ENCODE measurements around the gene ERC1.

Gene ERC1

GRCh38 chr12:1474041-1474573 is 483.1 kb downstream of the ERC1 start:
- Histone ChIP-seq H3K36me3 (ENCODE audit: insufficient read depth, low read length) (no peaks in the 10 kb centered on the region), H3K9me3 (ENCODE audit: control insufficient read depth, insufficient read depth, low read length) (peaks cover 4% of the 10 kb centered on the region; the same call in 1 of the 2 replicates), H3K4me1 (ENCODE audit: insufficient read depth, low read length) (peaks cover 19% of the 10 kb centered on the region), H3K9ac (ENCODE audit: low read depth, low read length) (no peak overlapping the region)

- no peaks in the 10 kb centered on the region for H3K36me3 ChIP-seq (ENCODE audit: insufficient read depth, low read length)
- H3K9me3 ChIP-seq (ENCODE audit: control insufficient read depth, insufficient read depth, low read length), result peaks cover 4% of the 10 kb centered on the region; the same call in 1 of the 2 replicates
- no peak overlapping the region for H3K9ac ChIP-seq (ENCODE audit: low read depth, low read length)
- peaks cover 19% of the 10 kb centered on the region for H3K4me1 ChIP-seq (ENCODE audit: insufficient read depth, low read length)
Observed at GRCh38 chr12:1474574-1475153, 483.6 kb downstream of the ERC1 start.

DNA sequence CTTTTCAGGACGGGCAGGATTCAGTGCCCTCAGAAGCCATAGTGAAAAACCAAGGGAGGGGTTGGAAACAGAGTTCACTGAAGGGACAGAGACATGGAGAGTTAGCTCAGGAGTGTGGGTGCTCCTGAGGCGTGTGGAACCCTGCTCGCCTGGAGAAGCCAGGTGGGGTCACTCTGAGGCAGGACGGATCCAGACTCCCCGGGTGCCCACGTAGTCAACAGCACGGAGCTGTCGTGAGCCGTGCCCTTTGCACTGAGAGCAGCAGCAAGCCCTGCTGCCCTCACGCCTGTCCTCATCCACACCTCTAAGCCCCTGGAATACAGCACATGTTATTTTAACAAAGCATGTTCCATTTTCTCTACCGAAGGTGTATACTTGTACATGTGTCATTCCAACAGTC is 488.6 kb downstream of the ERC1 start:
- H3K36me3 ChIP-seq (ENCODE audit: insufficient read depth, low read length), result no peaks in the 10 kb centered on the region; the same call in 1 of the 2 replicates
- no peak overlapping the region for H3K9ac ChIP-seq (ENCODE audit: low read depth, low read length)
- peaks cover 7% of the 10 kb centered on the region for H3K4me1 ChIP-seq (ENCODE audit: insufficient read depth, low read length)
- H3K9me3 ChIP-seq (ENCODE audit: control insufficient read depth, insufficient read depth, low read length), result no peaks in the 10 kb centered on the region

GRCh38 chr12:1481326-1481725 is 490.3 kb downstream of the ERC1 start:
- Histone ChIP-seq H3K9me3 (ENCODE audit: control insufficient read depth, insufficient read depth, low read length) (no peaks in the 10 kb centered on the region), H3K4me1 (ENCODE audit: insufficient read depth, low read length) (no peaks in the 10 kb centered on the region), H3K36me3 (ENCODE audit: insufficient read depth, low read length) (no peaks in the 10 kb centered on the region; the same call in 1 of the 2 replicates), H3K9ac (ENCODE audit: low read depth, low read length) (no peak overlapping the region)

- no peak overlapping the region for H3K9ac ChIP-seq (ENCODE audit: low read depth, low read length)
- H3K36me3 ChIP-seq (ENCODE audit: insufficient read depth, low read length), result no peaks in the 10 kb centered on the region; the same call in 1 of the 2 replicates
- no peaks in the 10 kb centered on the region for H3K9me3 ChIP-seq (ENCODE audit: control insufficient read depth, insufficient read depth, low read length)
- H3K4me1 ChIP-seq (ENCODE audit: insufficient read depth, low read length), result no peaks in the 10 kb centered on the region
Observed at GRCh38 chr12:1481906-1482305, 490.9 kb downstream of the ERC1 start.

GRCh38 chr12:1488908-1489381 is 497.9 kb downstream of the ERC1 start:
- no peak overlapping the region for H3K9ac ChIP-seq (ENCODE audit: low read depth, low read length)
- H3K4me1 ChIP-seq (ENCODE audit: insufficient read depth, low read length), result no peaks in the 10 kb centered on the region
- peaks cover 4% of the 10 kb centered on the region; the same call in 1 of the 2 replicates for H3K36me3 ChIP-seq (ENCODE audit: insufficient read depth, low read length)
- H3K9me3 ChIP-seq (ENCODE audit: control insufficient read depth, insufficient read depth, low read length), result no peaks in the 10 kb centered on the region

GRCh38 chr12:1491983-1492697 is 501.1 kb downstream of the ERC1 start:
- peaks cover 4% of the 10 kb centered on the region; the same call in 1 of the 2 replicates for H3K36me3 ChIP-seq (ENCODE audit: insufficient read depth, low read length)
- no peak overlapping the region for H3K9ac ChIP-seq (ENCODE audit: low read depth, low read length)
- H3K9me3 ChIP-seq (ENCODE audit: control insufficient read depth, insufficient read depth, low read length), result no peaks in the 10 kb centered on the region
- H3K4me1 ChIP-seq (ENCODE audit: insufficient read depth, low read length), result no peaks in the 10 kb centered on the region

DNA sequence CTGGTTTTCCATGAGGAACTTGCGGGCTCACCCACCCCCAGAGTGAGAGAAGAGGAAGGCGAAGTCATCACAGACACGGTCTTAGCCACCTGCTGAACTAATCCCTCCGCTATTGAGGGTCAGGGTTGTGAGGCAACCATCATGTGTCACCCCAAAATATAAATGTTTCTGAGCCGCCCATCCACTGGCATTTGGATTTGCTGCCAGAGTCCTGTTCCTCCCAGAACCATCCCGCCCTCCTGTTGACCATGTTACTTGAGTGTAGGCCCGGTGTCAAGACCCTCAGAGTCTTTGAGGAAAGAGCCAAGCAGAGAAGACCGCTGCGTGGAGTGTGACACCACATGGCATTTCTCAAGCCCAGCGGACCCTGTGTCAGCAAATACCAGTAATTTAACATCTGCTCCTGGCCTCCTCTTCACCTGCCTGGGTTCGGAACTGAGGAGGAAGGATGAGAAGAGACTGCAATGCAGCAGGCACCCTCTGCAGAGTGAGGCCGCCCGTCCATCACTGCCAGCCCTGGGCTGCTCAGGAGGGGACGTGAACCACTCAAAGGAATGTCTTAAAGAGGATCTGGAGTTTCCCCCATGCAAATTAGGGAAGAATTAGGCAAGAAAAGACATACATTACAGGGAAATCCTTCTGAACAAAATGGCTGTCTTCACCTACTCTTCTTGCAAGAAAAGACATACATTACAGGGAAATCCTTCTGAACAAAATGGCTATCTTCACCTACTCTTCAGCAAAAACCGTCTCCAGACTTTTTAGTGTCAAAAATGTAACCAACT is 502.9 kb downstream of the ERC1 start:
- Histone ChIP-seq H3K9ac (ENCODE audit: low read depth, low read length) (no peak overlapping the region), H3K4me1 (ENCODE audit: insufficient read depth, low read length) (no peaks in the 10 kb centered on the region), H3K9me3 (ENCODE audit: control insufficient read depth, insufficient read depth, low read length) (no peaks in the 10 kb centered on the region), H3K36me3 (ENCODE audit: insufficient read depth, low read length) (peaks cover 4% of the 10 kb centered on the region; the same call in 1 of the 2 replicates)

DNA sequence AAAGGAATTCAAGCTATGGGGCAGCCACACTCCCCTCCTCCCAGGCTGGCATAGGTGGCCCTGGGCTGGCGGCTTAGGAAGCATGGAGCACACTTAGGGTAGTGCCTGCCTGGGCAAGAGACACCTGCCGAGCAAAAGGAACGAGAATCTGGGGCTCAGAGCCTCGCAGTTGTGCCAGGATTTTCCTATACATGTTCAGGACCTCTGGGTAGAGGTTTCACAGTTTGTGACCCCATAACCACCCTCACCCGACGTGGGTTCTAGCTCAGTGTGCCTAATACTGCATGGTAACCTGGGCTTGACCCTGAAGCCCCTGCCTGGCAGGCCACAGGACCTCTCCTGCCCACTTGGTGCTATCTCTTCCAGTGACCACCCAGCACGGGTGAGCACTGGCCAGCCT is 503.8 kb downstream of the ERC1 start:
- H3K9me3 ChIP-seq (ENCODE audit: control insufficient read depth, insufficient read depth, low read length), result no peaks in the 10 kb centered on the region
- peaks cover 4% of the 10 kb centered on the region; the same call in 1 of the 2 replicates for H3K36me3 ChIP-seq (ENCODE audit: insufficient read depth, low read length)
- H3K9ac ChIP-seq (ENCODE audit: low read depth, low read length), result no peak overlapping the region
- H3K4me1 ChIP-seq (ENCODE audit: insufficient read depth, low read length), result no peaks in the 10 kb centered on the region

- H3K36me3 ChIP-seq (ENCODE audit: insufficient read depth, low read length), result no peaks in the 10 kb centered on the region
- H3K4me1 ChIP-seq (ENCODE audit: insufficient read depth, low read length), result no peaks in the 10 kb centered on the region
- H3K9me3 ChIP-seq (ENCODE audit: control insufficient read depth, insufficient read depth, low read length), result no peaks in the 10 kb centered on the region
- no peak overlapping the region for H3K9ac ChIP-seq (ENCODE audit: low read depth, low read length)
Observed at GRCh38 chr12:1496162-1496900, 505.3 kb downstream of the ERC1 start.

GRCh38 chr12:1497161-1497560 is 506.1 kb downstream of the ERC1 start:
- Histone ChIP-seq H3K9ac (ENCODE audit: low read depth, low read length) (no peak overlapping the region), H3K4me1 (ENCODE audit: insufficient read depth, low read length) (no peaks in the 10 kb centered on the region), H3K9me3 (ENCODE audit: control insufficient read depth, insufficient read depth, low read length) (no peaks in the 10 kb centered on the region), H3K36me3 (ENCODE audit: insufficient read depth, low read length) (no peaks in the 10 kb centered on the region)

DNA sequence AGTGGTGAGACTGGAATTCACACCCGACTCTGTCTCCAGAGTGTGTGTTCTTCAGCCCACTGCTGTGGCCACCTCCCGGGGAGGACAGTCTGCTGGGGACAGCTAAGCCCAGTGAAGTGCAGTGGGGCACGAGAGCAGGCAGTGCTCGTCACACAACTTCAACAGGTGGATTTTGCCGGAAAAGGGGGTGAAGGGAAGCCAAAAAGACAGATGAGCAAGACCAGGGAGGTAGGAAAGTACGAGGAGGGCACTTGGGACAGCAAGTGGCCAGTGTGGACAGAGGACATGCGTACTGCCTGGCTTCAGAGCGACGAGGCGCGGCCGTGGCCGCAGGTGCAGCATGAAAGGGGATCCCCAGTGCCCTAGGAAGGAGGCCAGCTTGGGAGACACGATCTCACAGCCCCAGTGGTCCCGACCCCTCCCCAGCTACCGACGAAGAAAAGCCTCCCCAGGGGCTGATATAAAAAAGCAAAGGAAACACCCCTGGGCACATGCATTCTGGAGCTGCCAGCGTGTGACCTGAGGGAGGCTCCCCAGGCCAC is 507.2 kb downstream of the ERC1 start:
- Histone ChIP-seq H3K9me3 (ENCODE audit: control insufficient read depth, insufficient read depth, low read length) (no peaks in the 10 kb centered on the region), H3K4me1 (ENCODE audit: insufficient read depth, low read length) (no peaks in the 10 kb centered on the region), H3K36me3 (ENCODE audit: insufficient read depth, low read length) (no peaks in the 10 kb centered on the region), H3K9ac (ENCODE audit: low read depth, low read length) (no peak overlapping the region)

DNA sequence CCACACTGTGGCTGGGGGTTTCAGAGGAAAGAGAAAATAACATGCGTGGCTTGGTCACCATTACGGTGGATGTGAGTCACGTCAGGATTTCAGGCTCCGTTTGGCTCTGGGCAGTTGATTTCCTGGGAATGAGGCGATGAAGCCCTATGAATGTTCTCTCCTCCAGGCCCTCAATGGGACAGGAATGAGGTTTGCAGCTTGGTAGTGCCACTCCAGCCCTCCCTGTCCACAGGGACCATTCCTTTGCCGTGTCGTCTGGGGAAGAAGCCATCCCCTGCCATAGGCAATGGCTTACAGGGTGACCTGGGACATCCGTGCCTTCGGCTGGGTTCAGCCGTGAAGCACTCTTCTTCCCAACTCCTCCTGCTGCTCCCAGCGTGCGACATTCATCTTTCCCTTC is 508.3 kb downstream of the ERC1 start:
- no peaks in the 10 kb centered on the region for H3K4me1 ChIP-seq (ENCODE audit: insufficient read depth, low read length)
- no peaks in the 10 kb centered on the region for H3K9me3 ChIP-seq (ENCODE audit: control insufficient read depth, insufficient read depth, low read length)
- H3K36me3 ChIP-seq (ENCODE audit: insufficient read depth, low read length), result no peaks in the 10 kb centered on the region
- no peak overlapping the region for H3K9ac ChIP-seq (ENCODE audit: low read depth, low read length)

Data from ES-I3 (cell line).